ENCODE measurements around the gene CNTF.
A peak's percentile ranks its signal among the peaks of the same experiment; 100 is the strongest.

The CNTF gene

DNA sequence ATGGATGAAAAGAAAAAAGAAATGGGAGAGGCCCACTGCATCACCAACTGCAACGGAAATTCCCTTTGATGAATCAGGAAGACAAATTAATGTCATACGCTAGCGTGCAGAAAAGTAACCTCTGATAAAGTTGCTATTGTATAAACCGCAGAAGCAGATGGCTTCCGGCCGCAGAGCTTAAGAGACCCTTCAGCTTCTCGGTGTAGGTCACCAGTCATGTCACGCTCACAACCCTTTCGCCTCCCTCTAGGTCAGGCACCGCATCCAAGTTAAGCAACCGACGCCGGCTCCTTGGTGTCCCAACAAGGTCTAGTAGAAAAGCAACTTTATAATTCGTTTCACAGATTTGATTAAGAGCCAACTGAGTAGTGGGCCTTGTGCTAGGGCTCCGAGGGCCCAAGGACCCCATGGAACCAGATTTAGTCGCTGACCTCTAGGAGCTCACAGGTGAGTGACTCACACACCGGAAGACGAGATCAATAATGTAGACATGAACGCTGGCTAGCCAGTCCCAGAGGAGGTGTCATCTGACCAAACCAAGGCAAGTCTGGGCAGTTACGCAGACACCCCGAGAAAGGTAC is 44.8 kb upstream of the CNTF start:
- DNase-seq (ENCODE audit: extremely low read depth, low read depth) = peak; percentile 85
- peak overlapping the region; percentile 92 for H3K4me3 ChIP-seq (replicated peaks; ENCODE audit: low read depth, low read length)
- no peak for TF ChIP-seq CTCF (IDR thresholded peaks at IDR 0.05; ENCODE audit: low read depth, low read length, missing control alignments)

DNA sequence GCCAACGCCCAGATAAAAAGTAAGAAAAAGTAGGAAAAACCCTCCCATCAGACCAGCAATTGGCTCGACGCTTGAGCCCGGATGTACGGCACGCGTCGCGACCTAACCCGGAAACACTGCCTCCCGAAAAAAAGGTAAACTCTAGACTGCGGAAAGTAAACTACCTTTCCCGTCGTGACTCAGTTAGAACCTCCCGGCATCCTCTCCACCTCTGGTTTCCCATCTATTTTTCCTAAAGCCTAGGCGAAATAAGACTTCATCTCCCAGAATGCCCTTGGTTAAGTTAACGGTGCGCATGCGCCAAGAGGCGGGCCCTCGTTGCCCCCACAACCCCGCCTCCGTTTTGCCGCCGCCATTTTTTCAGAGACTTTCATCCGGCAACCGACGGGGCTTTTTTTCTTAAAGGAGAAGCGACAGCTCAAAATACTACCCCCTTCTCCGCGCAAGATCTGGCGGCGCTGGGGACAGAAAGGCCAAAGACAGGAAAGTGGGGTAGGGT is 44.3 kb upstream of the CNTF start:
- TF ChIP-seq CTCF (IDR thresholded peaks at IDR 0.05; ENCODE audit: low read depth, low read length, missing control alignments) = no peak
- peak; percentile 95 for DNase-seq (ENCODE audit: extremely low read depth, low read depth)
- peak overlapping the region; percentile 92 for H3K4me3 ChIP-seq (replicated peaks; ENCODE audit: low read depth, low read length)

DNA sequence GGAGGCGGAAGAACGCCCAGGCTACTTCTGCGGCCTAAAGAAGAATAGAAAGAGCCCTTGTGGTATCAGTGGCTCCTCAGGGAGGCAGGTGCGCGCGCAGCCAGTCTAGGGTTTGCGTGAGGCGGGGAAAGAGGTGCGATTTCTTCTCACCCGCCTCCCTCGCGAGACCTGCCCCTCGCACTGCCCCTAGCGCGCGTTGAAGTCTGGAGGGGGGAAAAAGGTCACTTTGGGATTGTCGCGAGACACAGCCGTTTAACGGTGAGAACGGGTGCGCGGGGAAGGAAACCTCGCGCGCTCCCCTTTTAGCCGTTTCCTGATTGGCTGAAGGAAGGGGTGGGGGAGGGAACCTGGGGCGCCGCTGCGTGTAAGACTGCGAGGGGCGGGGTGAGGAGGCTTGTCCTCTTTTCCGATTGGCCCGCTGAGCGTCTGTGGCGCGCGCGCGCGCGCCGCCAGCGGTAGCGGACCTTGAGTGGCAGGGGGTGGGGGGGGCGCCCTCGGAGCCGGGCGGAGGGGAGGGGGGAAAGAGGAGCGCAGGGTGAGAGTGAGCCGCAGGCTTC is 43.8 kb upstream of the CNTF start, which contains the start of gene ZFP91:
Gene ZFP91, plus strand, starts transcription at position 429 of the 557 bp plus-strand sequence. CDS start 219 bp downstream, outside the sequence.
- H3K4me3 ChIP-seq (replicated peaks; ENCODE audit: low read depth, low read length) = peak within 1 kb of the TSS; percentile 92
- peak; percentile 88 for DNase-seq (ENCODE audit: extremely low read depth, low read depth)
- TF ChIP-seq CTCF (IDR thresholded peaks at IDR 0.05; ENCODE audit: low read depth, low read length, missing control alignments) = no peak

- H3K4me3 ChIP-seq (replicated peaks; ENCODE audit: low read depth, low read length) = peak overlapping the region; percentile 92
- peak; percentile 74 for TF ChIP-seq CTCF (IDR thresholded peaks at IDR 0.05; ENCODE audit: low read depth, low read length, missing control alignments)
- peak; percentile 73 for DNase-seq (ENCODE audit: extremely low read depth, low read depth)
These were observed 43.0 kb upstream of the CNTF start for GRCh38 chr11:58579192-58580129.

DNA sequence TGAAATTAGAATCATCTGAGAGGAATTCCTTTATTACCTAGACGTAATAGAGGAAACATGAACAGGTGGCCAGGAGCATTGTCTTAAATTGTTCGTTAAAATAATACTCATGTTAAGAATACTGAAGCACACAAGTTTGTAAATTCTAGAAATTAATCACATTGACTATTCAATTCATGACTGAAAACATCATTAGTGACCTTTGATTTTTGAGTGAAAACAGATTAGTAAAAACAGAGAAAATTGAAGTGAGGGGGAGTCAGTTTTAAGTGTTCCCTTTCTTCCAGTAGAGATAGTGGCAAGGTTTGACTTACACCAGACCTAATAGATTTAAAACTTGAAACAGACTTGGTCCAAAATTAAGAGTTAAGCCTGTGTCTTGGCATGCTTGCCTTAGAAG is 42.2 kb upstream of the CNTF start:
- H3K4me3 ChIP-seq (replicated peaks; ENCODE audit: low read depth, low read length) = peak overlapping the region; percentile 92
- DNase-seq (ENCODE audit: extremely low read depth, low read depth) = no peak
- no peak for TF ChIP-seq CTCF (IDR thresholded peaks at IDR 0.05; ENCODE audit: low read depth, low read length, missing control alignments)

GRCh38 chr11:58582437-58582836 is 40.0 kb upstream of the CNTF start:
- no peak overlapping the region for H3K4me3 ChIP-seq (replicated peaks; ENCODE audit: low read depth, low read length)
- DNase-seq (ENCODE audit: extremely low read depth, low read depth) = no peak
- TF ChIP-seq CTCF (IDR thresholded peaks at IDR 0.05; ENCODE audit: low read depth, low read length, missing control alignments) = no peak
